ENCODE data around the gene GZMA.

The GZMA gene

DNA sequence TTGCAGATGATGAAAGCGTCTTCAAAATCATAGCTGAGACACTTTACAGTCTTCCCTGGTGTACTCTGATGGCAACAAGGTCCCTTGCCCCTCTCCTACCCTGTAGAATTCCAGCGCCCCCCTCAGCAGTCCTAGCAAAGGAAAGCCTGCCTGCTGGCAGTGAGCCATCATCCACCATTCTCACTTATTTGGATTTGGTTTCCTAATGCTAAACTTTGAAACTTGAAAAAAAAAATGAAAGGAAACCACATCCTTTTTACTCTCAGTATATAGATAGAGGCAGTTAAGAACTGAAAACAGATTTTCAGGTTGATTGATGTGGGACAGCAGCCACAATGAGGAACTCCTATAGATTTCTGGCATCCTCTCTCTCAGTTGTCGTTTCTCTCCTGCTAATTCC lies at the start of gene GZMA:
Gene GZMA (plus strand): TSS at position 299 of the 400 bp plus-strand sequence. CDS start 37 bp downstream, at position 336.
- no peak for TF ChIP-seq CTCF (IDR thresholded peaks at IDR 0.05; ENCODE audit: control insufficient read depth, extremely low read depth, insufficient read depth)
- no peak within 1 kb of the TSS for H3K4me3 ChIP-seq (ENCODE audit: low read depth, low read length)

GRCh38 chr5:55055183-55055582 lies 47.3 kb upstream of the GZMA start:
- no peak overlapping the region for H3K4me3 ChIP-seq (ENCODE audit: low read depth, low read length)
- TF ChIP-seq CTCF (IDR thresholded peaks at IDR 0.05; ENCODE audit: control insufficient read depth, extremely low read depth, insufficient read depth) = no peak
- DNase-seq (ENCODE audit: low read depth) = no peak

More for the DNA sequence above, at the start of gene GZMA:
- DNase-seq (ENCODE audit: low read depth) = no peak

DNA sequence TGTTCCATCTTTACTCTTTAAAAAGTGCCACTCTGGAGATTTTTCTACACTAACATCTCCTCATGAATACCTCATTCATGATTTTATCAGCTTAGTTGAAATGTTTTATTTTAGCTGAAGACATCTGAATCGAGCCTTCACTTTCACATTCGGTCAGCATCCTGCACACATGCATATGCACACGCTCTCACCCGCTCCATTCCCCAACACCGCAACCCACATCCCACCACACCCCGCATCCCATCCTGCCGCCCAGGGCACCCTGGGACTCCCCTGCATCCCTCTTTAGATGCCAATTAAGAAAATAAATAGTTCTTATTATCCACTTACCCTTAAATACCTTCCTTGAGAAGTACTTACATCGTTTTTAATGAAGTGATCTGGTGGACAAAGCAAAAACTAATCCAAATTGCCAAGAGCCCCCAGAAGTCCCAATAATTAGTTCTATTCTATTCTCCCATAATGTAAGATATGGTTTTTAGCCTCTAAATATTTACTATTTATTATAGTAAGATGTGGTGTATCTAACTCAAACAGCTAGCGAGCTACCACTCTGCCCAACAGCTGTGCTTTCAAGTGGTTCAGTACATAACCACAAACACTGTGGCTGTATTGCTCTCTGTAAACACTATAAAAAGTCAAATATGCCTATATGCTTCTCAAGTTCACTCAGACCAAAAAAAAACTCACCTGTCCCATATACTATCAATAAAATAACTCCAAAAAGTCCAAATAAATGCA lies 40.2 kb upstream of the GZMA start:
- no peak for DNase-seq (ENCODE audit: low read depth)
- no peak for TF ChIP-seq CTCF (IDR thresholded peaks at IDR 0.05; ENCODE audit: control insufficient read depth, extremely low read depth, insufficient read depth)
- no peak overlapping the region for H3K4me3 ChIP-seq (ENCODE audit: low read depth, low read length)

DNA sequence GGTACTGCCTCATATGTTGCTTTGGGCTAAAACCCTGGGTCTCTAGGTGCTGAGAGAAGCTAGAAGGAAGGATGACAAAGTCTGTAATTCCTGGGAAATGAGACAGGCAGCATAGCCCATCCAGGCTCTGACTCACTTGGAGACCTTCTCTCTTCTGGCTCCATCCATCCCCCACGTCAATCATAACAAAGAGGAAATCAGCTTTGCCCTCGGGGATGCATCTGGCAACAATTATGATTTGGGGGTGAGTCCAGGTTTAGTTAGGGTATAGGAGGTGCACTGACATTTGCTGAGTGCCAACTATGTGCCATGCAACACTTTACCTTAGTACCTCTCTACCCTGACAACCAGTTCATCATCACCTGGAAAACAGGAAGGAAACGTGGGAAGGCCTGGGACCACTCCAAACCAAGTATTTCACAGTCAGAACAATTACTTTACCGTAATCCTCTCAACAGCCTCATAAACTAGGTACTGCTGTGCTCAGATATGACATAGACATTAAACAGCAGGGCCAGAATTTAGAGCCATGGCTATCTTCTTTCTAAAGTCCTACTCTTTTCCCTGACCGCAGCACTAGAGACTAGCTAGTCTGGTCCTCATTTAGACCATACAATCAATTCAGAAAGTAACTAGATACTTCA lies 39.1 kb upstream of the GZMA start:
- no peak for TF ChIP-seq CTCF (IDR thresholded peaks at IDR 0.05; ENCODE audit: control insufficient read depth, extremely low read depth, insufficient read depth)
- no peak overlapping the region for H3K4me3 ChIP-seq (ENCODE audit: low read depth, low read length)
- DNase-seq (ENCODE audit: low read depth) = no peak

GRCh38 chr5:55063899-55064298 lies 38.5 kb upstream of the GZMA start:
- H3K4me3 ChIP-seq (ENCODE audit: low read depth, low read length) = no peak overlapping the region
- TF ChIP-seq CTCF (IDR thresholded peaks at IDR 0.05; ENCODE audit: control insufficient read depth, extremely low read depth, insufficient read depth) = no peak
- DNase-seq (ENCODE audit: low read depth) = no peak

DNA sequence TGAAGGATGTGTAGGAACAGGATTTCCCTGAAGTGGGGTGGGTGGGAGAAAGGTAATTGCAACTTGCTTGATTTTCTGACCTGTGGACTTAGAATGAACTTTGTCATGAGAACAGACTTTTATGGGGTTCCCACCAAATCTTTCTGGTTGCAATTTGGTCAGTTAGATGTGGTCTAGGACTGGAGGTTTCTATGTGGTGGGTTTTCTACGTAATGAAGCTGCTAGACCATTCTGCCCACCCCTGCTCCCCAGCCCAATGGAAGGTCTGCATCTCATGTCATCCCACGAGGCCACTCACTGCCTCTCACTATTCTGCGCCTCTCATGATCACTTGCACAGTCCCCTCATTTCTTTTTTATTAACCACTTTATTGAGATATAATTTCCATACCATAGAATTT lies 37.9 kb upstream of the GZMA start:
- no peak for DNase-seq (ENCODE audit: low read depth)
- no peak overlapping the region for H3K4me3 ChIP-seq (ENCODE audit: low read depth, low read length)
- TF ChIP-seq CTCF (IDR thresholded peaks at IDR 0.05; ENCODE audit: control insufficient read depth, extremely low read depth, insufficient read depth) = no peak
